GM19099 (cell line): ENCODE results near the gene SPON2.

Source experiments
- POLR2A ChIP-seq: IDR thresholded peaks from 3 replicates; pipeline ENCODE4 v1.6.1; 2011; ENCODE audit warnings: low read depth; ENCODE audit not compliant: insufficient read length; ENCODE audit errors: extremely low read depth

Gene SPON2

DNA sequence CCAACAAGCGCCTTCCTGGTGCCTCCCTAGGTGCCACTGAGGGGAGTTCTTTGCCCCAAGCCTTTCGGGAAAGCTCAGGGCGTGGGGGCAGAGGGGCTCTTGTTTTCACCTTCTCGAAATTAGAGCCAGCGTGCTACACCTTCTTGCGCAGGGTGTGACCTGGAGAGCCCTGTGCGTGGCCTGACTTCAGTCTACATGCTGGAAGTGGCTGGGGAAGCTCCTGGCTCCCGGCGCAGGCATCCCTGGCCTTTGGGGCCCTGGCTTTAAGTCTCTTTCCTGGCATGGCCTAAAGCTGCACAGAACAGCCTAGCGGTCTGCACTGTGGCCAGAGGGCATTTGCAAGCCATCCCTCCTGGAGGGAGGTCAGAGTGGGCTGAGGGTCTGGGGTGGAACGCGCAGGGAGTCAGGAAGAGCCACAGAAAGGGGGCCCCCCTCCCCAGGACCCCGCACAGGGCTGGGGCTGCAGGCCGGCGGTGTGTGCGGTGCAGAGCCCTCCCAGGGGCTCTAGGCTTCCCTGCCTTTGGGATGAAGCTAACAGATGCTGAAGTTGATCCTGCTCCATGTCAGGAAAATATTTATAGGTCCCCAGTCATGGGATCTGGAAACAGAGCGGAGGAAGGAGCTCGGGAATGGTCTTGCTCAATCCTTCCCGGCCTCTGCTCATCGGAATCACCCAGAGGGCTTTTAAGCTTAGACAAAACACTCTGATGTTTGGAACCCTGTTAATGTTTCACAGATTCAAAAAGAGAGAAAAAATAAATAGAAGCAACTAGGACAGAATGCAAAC lies 781 bp upstream of the SPON2 start:
- TF ChIP-seq POLR2A, result no peak

DNA sequence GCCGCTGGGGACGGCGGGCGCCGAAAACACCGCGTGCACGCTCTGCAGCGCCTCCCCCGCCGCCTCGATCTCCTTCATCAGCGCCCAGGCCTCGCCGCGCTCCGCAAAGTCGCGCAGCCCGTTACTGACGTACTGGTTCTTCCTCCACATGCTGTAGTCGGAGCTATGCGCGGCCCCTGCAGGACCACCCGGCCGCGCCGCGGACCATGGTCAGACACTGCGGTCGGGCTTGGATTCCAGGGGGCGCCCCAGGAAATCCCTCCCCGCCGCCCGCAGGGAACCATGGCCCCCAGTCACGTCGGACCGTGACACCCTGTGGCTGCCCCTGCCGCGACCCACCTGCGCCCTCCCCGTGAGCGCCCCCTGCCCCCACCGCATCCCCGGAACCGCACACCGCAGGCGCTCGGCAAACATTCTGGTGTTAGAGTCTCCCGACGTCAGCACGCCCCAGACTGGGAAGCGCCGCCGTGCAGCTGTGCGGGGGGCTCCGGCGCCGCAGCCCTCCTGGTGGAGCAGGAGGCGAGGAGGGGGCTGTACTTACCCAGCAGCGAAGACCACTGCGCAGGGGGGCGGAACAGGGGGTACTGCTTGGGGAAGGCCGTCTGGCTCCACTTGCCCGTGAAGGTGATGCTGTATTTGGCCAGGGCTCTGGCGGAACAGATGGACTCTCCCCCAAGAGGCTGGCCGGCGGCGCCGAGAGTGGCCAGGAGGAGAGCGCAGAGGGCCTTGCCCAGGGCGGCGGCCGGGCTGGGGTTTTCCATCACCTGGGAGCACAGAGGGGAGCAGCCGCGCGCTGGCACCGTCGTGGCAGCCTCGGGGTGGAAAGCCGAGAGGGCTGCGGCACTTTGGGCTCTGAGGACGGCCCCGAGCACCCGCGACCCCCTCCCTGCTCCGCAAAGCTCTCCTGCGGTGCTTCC lies 814 bp downstream of the SPON2 start:
- TF ChIP-seq POLR2A, result no peak

DNA sequence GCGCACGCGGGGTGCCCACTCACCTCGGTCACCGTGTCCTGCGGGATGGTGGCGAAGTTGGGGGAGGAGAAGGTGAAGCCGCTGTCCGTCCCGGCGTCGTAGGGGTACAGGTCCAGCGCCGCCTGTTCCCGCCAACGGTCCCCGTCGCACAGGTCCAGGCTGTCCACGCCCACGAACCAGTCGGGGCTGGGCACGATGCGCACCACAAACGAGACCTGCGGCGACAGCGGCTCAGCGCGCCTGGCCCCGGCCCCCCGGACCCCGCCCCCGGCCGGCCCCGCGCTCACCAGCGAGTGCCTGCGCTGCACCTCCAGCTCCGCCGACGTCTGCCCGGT lies 1.4 kb downstream of the SPON2 start:
- TF ChIP-seq POLR2A, result no peak

DNA sequence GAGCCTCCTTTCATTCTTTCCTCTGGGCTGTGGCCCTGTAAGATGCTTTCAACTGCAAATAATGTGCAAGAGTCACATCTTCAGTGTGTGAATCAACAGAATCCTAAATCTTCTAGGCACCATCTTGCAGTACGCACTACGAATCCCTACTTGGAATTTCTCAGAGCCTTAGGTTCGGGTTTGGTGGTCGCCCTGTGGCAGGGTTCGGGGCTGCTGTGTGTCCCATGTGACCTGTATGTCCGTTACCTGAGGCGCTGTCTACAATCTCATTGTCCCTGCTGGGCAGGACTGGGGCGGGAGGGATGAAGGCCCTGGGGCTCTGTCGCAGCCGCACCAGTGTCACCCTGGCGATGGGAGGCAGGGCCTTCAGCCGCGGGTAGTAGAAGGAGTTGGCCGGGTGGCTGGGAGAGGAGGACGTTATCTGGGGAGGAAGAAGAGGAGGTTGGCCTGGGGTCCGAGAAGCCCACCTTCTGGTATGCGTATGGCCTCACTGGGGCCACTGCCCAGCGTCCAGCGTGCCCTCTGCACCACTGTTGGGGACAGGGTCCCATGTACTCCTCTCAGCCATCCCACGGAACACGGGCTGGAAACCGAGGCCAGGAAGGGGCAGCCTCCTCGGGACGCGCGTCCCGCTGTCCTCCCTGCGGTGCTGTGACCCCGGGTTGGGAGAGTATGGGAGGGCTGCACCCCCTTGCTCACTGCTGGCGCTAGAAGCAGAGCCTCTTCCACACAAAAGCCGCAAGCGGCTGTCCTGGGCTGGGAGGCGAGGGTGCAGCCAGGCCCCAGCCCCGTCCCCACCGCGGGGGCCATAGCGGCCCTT lies 2.0 kb downstream of the SPON2 start:
- TF ChIP-seq POLR2A, result no peak

DNA sequence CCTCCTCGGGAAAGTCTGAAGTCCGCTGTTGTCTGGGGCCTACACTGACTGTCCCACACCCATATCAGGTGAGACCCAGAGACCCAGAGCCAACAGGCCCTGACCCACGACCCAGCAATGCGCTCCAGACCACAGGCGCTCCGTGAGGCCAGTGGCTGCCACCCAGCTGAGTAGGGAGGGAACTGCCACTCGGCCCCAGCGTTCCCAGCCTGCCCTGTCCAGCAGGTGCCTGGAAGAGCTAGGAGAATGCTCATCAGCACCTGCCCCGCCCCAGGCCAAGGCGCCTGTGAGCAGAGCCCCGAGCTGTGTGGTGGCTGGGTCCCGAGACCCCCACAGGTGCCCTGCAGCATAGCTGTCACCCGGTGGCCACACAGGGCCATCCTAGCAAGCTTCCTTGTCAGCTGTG lies 2.7 kb downstream of the SPON2 start:
- no peak for TF ChIP-seq POLR2A

DNA sequence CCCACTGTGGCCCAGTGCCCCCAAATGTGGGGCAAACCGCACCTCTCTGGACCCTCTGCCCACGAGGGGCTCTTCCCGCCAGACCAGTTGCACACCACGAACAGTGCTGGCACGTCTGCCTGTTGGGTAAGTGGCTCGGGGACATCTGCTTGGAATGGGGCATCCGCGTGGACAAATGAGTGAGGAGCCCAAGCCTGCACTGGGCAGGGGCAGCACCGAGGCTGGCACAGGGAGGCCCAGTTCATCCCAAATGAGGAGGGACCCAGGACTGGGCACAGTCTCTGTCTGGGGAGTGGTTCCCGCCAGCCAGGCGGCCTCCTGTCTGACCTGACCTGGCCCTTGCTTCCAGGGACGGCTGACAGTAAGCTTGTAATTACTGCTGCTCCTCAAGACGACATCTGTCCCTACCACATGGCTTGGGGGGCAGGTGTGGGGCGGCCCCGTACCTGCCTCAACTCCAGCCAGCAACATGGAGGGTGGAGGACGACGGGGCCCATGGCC lies 3.2 kb downstream of the SPON2 start:
- no peak for TF ChIP-seq POLR2A

DNA sequence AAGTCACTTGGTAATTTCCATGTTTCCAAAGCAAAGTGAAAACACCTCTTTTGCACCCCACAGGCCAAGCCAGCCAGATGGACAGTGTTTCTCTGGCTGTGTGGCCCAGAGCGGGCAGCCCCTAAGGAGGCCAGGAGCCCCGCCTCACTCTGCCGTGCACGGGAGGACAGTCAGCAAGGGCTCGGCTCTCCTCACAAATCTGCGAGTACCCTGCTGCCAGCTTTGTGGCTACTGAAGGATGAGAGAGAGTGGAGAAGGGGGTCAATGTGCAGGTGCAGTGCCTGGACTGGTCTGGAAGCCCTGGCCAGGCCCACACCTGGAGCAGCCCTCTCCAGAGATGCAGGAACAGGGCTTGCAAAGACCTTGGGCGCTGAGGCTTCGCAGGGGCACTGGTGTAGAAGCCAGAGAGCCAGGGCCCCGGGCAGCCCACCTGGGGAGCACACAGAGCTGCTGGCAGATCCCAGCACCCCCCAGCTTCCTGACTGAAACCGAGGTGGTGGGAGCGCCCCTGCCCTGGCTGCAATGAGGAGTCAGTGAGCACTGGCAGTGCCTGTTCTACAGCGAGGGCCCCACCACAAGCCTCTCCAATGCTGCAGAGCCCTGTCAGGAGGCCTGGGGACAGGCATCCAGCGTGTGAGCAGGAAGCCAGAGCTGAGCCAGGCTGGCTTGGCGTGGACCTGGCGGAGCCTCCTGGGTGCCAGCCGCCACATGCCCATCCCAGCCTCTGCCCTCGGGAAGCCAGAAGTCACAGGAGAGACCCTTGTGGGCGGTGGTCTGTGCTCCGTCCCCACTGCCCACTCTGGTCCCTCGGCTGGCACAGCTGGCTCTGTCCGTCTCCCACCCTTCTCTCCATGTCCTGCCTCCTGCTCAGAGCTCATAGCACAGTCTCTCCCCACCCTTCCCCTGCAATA lies 3.9 kb downstream of the SPON2 start:
- no peak for TF ChIP-seq POLR2A

DNA sequence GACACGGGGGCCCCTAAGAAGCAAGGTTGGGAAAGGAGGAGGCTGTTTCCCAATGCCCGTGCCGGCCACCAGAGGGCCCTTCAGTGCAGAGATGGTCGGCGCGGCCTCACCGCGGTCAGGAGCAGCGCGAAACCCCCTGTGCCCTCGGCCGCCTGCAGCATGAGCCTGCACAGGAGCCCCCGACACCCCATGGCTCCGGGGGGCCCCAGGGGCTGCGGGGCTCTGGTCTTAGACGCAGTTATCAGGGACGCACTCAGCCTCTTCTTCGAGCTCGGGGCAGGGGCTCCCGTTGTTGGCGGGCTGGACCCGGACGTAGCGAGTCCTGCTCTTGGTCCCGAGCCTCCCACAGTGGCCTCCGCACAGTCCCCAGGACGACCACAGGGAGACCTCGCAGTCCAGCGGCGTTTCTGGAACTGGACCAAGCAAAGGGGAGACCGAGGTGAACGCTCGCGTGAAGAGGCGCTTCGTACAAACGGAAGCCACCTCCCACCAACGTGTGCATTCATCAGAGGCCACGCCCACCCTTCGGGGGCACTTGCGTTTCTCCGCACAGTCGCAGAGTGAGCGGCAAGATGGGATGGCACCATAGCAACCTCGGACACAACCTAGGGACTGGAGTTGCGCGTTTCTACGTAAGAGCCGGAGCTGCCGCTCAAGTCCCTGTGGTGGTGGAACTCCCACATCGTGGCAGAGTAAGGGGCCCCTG lies 5.0 kb downstream of the SPON2 start:
- TF ChIP-seq POLR2A, result peak; percentile 56

DNA sequence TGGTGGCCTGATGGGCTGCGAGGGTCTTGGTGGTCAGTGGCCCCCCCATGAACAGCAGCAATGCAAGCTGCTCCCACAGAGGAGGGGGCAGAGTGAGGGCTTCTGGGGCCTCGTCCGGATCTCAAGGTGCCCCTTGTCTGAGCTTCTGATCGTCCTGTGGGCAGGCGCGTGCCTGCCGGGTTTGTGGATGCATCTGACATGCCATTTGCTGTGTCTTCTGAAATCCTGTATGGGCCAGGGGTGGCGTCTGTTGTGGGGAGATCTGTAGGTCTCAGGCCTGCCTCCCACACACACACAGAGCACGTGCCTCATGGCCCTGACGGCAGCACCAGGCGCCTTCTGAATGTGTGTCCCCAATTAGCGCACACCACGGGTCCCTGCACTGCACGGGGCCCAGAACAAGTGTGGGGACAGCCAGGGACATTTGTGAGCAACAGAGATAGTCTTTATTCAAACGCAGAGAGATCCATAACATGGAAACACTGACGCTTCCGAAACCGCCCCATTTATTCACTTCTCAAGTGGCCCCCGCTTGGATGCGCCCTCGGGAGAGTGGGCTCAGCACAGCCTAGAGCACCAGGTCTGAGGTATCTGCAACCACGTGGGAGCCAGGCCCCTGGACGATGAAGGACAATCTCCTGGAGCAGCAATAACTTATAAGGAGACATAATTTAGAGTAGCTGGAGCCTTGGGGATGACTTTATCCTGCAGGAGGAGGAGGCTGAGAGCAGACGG lies 5.7 kb downstream of the SPON2 start:
- no peak for TF ChIP-seq POLR2A

DNA sequence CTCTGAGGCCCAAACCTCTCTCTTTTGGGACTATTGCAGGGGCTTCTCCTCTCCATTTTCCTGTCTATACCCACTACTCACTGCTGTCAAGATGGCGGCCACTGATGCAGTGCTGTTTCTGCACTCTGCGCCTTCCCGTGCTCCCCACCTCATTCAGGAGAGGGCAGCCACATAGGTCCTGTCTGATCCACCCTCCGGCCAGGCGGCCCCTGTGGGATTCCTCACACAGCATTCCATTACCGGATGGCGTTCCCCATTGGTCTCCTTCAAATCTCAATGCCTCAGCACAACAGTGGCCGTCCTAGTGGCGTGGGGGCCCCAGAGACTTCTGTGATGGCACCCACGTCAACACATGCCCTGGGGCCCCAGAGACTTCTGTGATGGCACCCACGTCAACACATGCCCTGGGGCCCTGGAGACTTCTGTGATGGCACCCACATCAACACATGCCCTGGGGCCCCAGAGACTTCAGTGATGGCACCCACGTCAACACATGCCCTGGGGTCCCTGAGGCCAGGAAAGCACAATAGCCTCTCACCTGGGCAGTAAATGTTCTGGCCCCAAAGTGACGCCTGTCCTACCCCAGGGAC lies 7.3 kb downstream of the SPON2 start:
- TF ChIP-seq POLR2A, result no peak

DNA sequence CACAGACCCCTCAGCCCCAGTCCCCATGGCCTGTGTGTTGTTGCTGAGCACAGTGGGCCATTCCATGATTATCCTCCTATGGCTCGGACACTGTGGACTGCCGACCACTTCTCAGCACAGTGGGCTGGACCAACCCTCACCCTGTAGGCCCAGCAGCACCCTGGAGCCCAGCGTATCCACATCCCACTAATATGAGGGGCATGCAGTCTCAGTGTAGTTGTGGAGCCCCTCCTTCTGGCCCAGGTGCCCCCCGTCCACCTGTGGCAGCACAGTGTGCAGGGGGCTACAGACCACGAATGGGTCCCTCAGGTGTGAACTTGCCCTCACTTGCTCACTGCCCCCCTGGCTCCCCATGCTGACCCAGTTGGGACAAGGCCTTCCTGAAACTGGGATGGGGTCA lies 7.9 kb downstream of the SPON2 start:
- no peak for TF ChIP-seq POLR2A

DNA sequence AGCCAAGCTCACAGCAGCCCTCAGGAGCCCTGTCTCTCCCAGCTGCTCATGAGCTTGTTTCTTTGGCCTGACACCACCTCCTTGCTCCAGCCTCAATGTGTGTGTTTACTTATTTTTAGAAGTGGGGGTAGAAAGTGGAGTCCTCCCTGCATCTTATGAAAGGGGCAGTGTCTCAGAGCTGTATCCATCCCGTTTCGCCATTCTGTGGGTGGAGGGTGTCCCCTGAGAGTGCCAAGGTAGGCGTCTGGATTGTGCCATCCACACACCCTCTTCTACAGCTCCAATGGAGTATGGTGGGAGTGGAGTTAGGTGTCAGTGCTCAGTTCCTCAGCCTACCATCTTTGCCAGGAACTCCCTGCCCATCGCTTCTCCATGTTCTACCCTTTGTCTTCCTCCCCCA lies 8.3 kb downstream of the SPON2 start:
- no peak for TF ChIP-seq POLR2A
